B cell (primary cell): Measurements from ENCODE around the gene PUM1. TPM values are rescaled to one million over a fixed set of nuclear protein-coding genes. Genes with fewer than 3 reads are reported as not detected.

Source experiments
- ATAC-seq: fragments of 200-7000 bp; cut with Tn5 transposase; one replicate; pipeline ENCODE4 v1.10.0; 2021; ENCODE audit warnings: low read depth, mild to moderate bottlenecking, moderate number of reproducible peaks, moderate library complexity
- CTCF ChIA-PET: fragments of 350-600 bp; sonication (Branson Sonifier 250); formaldehyde crosslinking; loops from one replicate; lab custom pipeline; 2021; ENCODE audit warnings: antibody characterized with exemption, inconsistent platforms; lab: Charles Lee
- POLR2A ChIA-PET: fragments of 350-600 bp; sonication (Branson Sonifier 250); formaldehyde crosslinking; loops from one replicate; lab custom pipeline; 2021; ENCODE audit warnings: antibody characterized with exemption; lab: Charles Lee
- DNase-seq: peaks from one replicate; pipeline ENCODE4 v3.0.0; 2013
- H2AFZ ChIP-seq: 2 replicates; pipeline ENCODE4 v1.6.1; 2012; ENCODE audit warnings: mild to moderate bottlenecking, low read depth, low read length; ENCODE audit not compliant: insufficient read depth, poor library complexity, severe bottlenecking
- H3K27ac ChIP-seq, 2 donors: 1 replicate in 1 of 2; 2 replicates in 1 of 2; pipeline ENCODE4 v1.5.1; 2012 to 2013; ENCODE audit warnings: low read length in 2 of 2, mild to moderate bottlenecking in 2 of 2, moderate library complexity in 1 of 2
- H3K27me3 ChIP-seq, 4 experiments: fragments of 200-600 bp in 1 of 4; sonication (generic) in 1 of 4; replicated peaks in 1 of 4; 1 replicate in 2 of 4; 2 replicates in 2 of 4; pipeline versions ENCODE4 v1.6.1 to v1.7.0; 2013 to 2016; ENCODE audit warnings: low read length in 3 of 4, mild to moderate bottlenecking in 2 of 4, mixed read lengths in 1 of 4, moderate library complexity in 1 of 4; ENCODE audit not compliant: insufficient read depth in 4 of 4, control insufficient read depth in 3 of 4; ENCODE audit errors: control extremely low read depth in 1 of 4
- H3K36me3 ChIP-seq, 2 experiments: replicated peaks in 1 of 2; 1 replicate in 1 of 2; 2 replicates in 1 of 2; pipeline versions ENCODE4 v1.6.1 to v1.7.1; 2013; ENCODE audit warnings: low read length in 1 of 2; ENCODE audit not compliant: insufficient read depth in 2 of 2, control insufficient read depth in 1 of 2; ENCODE audit errors: control extremely low read depth in 1 of 2, extremely low read depth in 1 of 2
- H3K4me1 ChIP-seq, 2 donors: fragments of 200-600 bp in 1 of 2; sonication (generic) in 1 of 2; 1 replicate in 1 of 2; 2 replicates in 1 of 2; pipeline versions ENCODE4 v1.5.1 to v1.6.1; 2013 to 2017; ENCODE audit warnings: low read length in 2 of 2; ENCODE audit not compliant: control insufficient read depth in 2 of 2, insufficient read depth in 2 of 2
- H3K4me2 ChIP-seq: replicated peaks from 2 replicates; pipeline ENCODE3; 2012; ENCODE audit warnings: mild to moderate bottlenecking, low read depth, low read length; ENCODE audit not compliant: poor library complexity, severe bottlenecking
- H3K4me3 ChIP-seq, 5 experiments: fragments of 200-600 bp in 1 of 5; sonication (generic) in 1 of 5; 1 replicate in 3 of 5; 2 replicates in 2 of 5; pipeline versions ENCODE4 v1.5.1 to v1.7.0; 2011 to 2016; ENCODE audit warnings: low read length in 4 of 5, mild to moderate bottlenecking in 4 of 5, low read depth in 2 of 5, control low read depth in 1 of 5, moderate library complexity in 1 of 5; ENCODE audit not compliant: insufficient read depth in 1 of 5; ENCODE audit errors: control extremely low read depth in 1 of 5, extremely low read depth in 1 of 5
- H3K79me2 ChIP-seq: fragments of 200-600 bp; sonication (generic); one replicate; pipeline ENCODE4 v1.6.0; 2016; ENCODE audit warnings: low read length; ENCODE audit not compliant: control insufficient read depth, insufficient read depth
- H3K9ac ChIP-seq: fragments of 200-600 bp; sonication (generic); 2 replicates; pipeline ENCODE4 v1.6.1; 2017; ENCODE audit warnings: mild to moderate bottlenecking, low read length, moderate library complexity
- H3K9me3 ChIP-seq, 3 donors: one replicate each; pipeline versions ENCODE4 v1.6.1 to v1.7.1; 2013; ENCODE audit warnings: low read length in 2 of 3; ENCODE audit not compliant: control insufficient read depth in 2 of 3, insufficient read depth in 1 of 3; ENCODE audit errors: control extremely low read depth in 1 of 3
- H4K20me1 ChIP-seq: 2 replicates; pipeline ENCODE4 v1.6.0; 2012; ENCODE audit warnings: mild to moderate bottlenecking, low read length; ENCODE audit not compliant: insufficient read depth, control insufficient read depth, poor library complexity, severe bottlenecking
- H3K27ac Mint-ChIP-seq: one replicate; pipeline ENCODE4 v1.8.0; 2021; ENCODE audit warnings: mixed read lengths
- H3K27me3 Mint-ChIP-seq: one replicate; pipeline ENCODE4 v1.8.0; 2021; ENCODE audit warnings: mixed read lengths
- H3K4me1 Mint-ChIP-seq: one replicate; pipeline ENCODE4 v1.8.0; 2021; ENCODE audit warnings: mixed read lengths
- H3K4me3 Mint-ChIP-seq: one replicate; pipeline ENCODE4 v1.8.0; 2021; ENCODE audit warnings: mixed read lengths
- H3K9me3 Mint-ChIP-seq: one replicate; pipeline ENCODE4 v1.8.0; 2022; ENCODE audit warnings: mixed read lengths; ENCODE audit not compliant: insufficient read depth
- CTCF ChIP-seq: fragments of 200-600 bp; IDR thresholded peaks from one replicate; pipeline ENCODE4 v1.8.0; 2022; ENCODE audit warnings: antibody characterized with exemption, mild to moderate bottlenecking
- EZH2 ChIP-seq: IDR thresholded peaks from 2 replicates; pipeline ENCODE4 v1.6.1; 2012; ENCODE audit warnings: borderline replicate concordance, low read depth, mild to moderate bottlenecking, moderate library complexity, low read length; ENCODE audit not compliant: insufficient read depth, poor library complexity, severe bottlenecking
- WGBS: methylation state at CpG from one replicate; pipeline ENCODE4 v1.1.5; 2013; ENCODE audit warnings: missing lambda C conversion rate; ENCODE audit not compliant: insufficient coverage; 5-methylcytosine and 5-hydroxymethylcytosine counted together
- intact Hi-C: fragments of 100-400 bp; cut with micrococcal nuclease; formaldehyde crosslinking; loops from one replicate; pipeline ENCODE4 v1.10.0; 2022
- polyA minus RNA-seq: library from RNA; depleted of rRNA, polyadenylated mRNA; stranded (reverse); fragments of >200 nt; gene quantifications from 2 replicates; pipeline ENCODE4 v1.2.3, GENCODE V29; 2012
- polyA plus RNA-seq: library from polyadenylated mRNA; depleted of rRNA; stranded (reverse); fragments of >200 nt; gene quantifications from 2 replicates; pipeline ENCODE4 v1.2.3, GENCODE V29; 2012
- total RNA-seq, 2 donors: library from RNA; stranded (reverse); fragments of 120-200 nt in 1 of 2; gene quantifications; 1 replicate in 1 of 2; 2 replicates in 1 of 2; pipeline versions ENCODE4 v1.2.3 to v1.2.4, GENCODE V29; 2013 to 2022

The PUM1 gene
- total RNA-seq (177 and 179 TPM in 2 replicates), polyA plus RNA-seq (52.8 and 75.2 TPM in 2 replicates), polyA minus RNA-seq (130 and 222 TPM in 2 replicates)
- 60.1 TPM for total RNA-seq (2013)

DNA sequence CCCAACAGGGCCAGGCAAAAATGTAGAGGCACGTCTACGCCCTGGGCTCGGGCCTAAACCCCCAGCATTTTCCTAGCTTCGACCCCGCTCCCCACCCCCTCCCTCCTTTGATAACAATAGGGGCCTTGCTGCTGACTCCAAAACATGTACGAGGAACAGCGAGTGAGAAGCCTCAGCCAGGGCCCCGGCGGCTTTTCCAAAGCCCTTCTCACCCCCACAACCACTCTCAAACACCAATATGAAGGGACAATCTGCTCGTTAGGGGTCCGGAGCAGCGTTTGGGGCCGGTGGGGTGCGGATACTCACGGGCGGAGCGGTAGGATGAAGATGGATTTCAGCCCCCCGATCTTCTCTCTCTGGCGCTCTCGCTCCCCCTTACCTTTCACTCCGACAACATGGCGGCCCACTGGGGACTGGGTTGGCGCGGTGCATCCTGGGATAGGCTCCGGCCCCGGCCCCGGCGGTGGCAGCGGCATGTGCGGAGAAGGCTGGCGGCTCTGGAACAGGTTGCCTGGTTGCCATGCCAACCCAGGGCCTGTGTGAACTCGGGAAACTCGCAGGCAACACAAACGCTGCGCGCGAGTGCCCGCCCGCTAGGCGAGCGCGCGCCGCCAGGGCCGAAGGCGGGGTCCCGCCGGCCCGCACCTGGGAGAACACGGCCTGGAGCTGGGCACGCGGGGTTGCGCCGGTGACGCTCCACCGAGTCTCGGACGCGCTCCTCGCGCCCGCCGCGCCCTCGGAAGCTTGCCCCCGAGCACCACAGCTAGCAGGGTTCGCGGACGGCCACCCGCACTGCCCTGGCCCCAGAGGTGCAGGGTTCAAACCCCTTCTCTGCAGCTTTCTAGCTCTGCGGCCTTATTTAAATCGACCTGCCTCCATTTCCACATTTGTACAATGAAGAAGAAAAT lies at the start of gene PUM1:
PUM1 (minus strand) TSS at position 408 of the 908 bp plus-strand sequence. CDS start 6,151 bp downstream, outside the sequence.
- Mint-ChIP-seq H3K27me3 (no peaks in the 10 kb centered on the region), H3K9me3 (no peaks in the 10 kb centered on the region), H3K27ac (peak within 1 kb of the TSS; percentile 99), H3K4me1 (peaks cover 40% of the 10 kb centered on the region), H3K4me3 (peak within 1 kb of the TSS; percentile 100)
- WGBS: 0% methylated on average over 58 of the region's 72 CpGs
- peak within 1 kb of the TSS; percentile 90 to 94 for H3K27ac ChIP-seq
- H3K4me2 ChIP-seq: peak within 1 kb of the TSS; percentile 84
- ChIA-PET POLR2A (interaction anchor here (0.5 to 0.6 kb wide), 3 partner anchors 68 to 323 kb away, joined by 3 to 9 read pairs (median 5); no protein-coding TSS in a partner anchor), CTCF (interaction anchor here (0.8 kb wide), 1 partner anchor 9 kb away, joined by 3 read pairs; no protein-coding TSS in a partner anchor)
- H4K20me1 ChIP-seq: peaks cover 16% of the 10 kb centered on the region
- peaks cover 46% of the 10 kb centered on the region for H3K79me2 ChIP-seq
- TF ChIP-seq EZH2 (no peak), CTCF (no peak)
- DNase-seq (peak; percentile 98), ATAC-seq (peak; percentile 93)
- H3K4me1 ChIP-seq: peaks cover 25 to 33% of the 10 kb centered on the region in 2 donors
- H3K9ac ChIP-seq: peak within 1 kb of the TSS; percentile 95
- peak within 1 kb of the TSS; percentile 72 to 93 (median 84) for H3K4me3 ChIP-seq
- peak within 1 kb of the TSS; percentile 83 for H2AFZ ChIP-seq
- peaks cover 0 to 1% of the 10 kb centered on the region in 2 experiments for H3K36me3 ChIP-seq
- no peaks in the 10 kb centered on the region for H3K9me3 ChIP-seq
- intact Hi-C loops: loop anchor here (1.0 to 2.0 kb wide), 4 partner anchors 17 to 347 kb away; no protein-coding TSS in a partner anchor
- H3K27me3 ChIP-seq: no peaks in the 10 kb centered on the region
